Measurements from ENCODE around the gene TACO1. TPM values are rescaled to one million over a fixed set of nuclear protein-coding genes. Genes with fewer than 3 reads are reported as not detected.

TACO1 gene
- total and polyA plus RNA-seq, 2 donors (not counting 3 experiments of a cell fraction or from before 2014, with no cell fraction given): 24.7 to 31.7 TPM

DNA sequence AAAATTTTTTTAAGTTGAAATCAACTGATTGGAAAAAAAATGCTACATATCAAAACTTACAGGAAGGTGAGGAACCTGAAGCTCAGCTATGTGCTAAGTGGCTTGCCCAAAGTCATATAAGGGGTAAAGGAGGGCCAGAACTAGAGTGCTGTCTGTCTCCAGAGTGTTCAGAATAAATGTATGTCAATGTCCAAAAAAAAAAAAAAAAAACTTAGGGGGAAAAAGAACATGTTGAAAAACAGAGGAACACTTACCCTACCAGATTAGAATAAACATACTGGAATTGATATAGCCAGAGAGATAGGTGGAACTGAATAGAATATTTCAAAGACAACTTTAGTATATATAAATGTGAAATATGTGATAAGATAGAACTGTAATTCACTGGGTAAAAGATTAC lies 38.9 kb upstream of the TACO1 start:
- H3K27ac ChIP-seq (ENCODE audit: insufficient read depth, low read depth, low read length): no peak overlapping the region
- H3K9me3 ChIP-seq (replicated peaks; ENCODE audit: control insufficient read depth, insufficient read depth, low read length): no peaks in the 10 kb centered on the region
- H3K9ac ChIP-seq (replicated peaks; ENCODE audit: extremely low read depth, insufficient read depth, low read length): no peak overlapping the region
- peaks cover 86% of the 10 kb centered on the region for H3K79me2 ChIP-seq (ENCODE audit: control insufficient read depth, insufficient read depth, low read length)
- POLR2A ChIA-PET: no interaction called here
- H3K9me1 ChIP-seq (replicated peaks; ENCODE audit: control insufficient read depth, extremely low read depth, insufficient read depth, low read length): no peaks in the 10 kb centered on the region
- CTCF ChIA-PET: interaction anchor here (2.7 kb wide), 1 partner anchor 10 kb away, joined by 12 read pairs; no protein-coding TSS in a partner anchor
- TF ChIP-seq FOS (IDR thresholded peaks at IDR 0.05; ENCODE audit: borderline replicate concordance, insufficient read depth, low read length): no peak
- TF ChIP-seq GATA2 (IDR thresholded peaks at IDR 0.05; ENCODE audit: insufficient read depth, insufficient read length, low read depth, low read length): no peak
- no peak for TF ChIP-seq POLR2AphosphoS5 (IDR thresholded peaks at IDR 0.05; ENCODE audit: insufficient read depth, low read depth, low read length)
- TF ChIP-seq EZH2 (IDR thresholded peaks at IDR 0.05; ENCODE audit: borderline replicate concordance, low read depth, low read length, severe bottlenecking): no peak
- TF ChIP-seq JUN (IDR thresholded peaks at IDR 0.05; ENCODE audit: borderline replicate concordance, insufficient read depth, insufficient read length, low read depth): no peak
- TF ChIP-seq MYC (IDR thresholded peaks at IDR 0.05; ENCODE audit: low read depth, low read length): no peak
- no peak for TF ChIP-seq MAX (IDR thresholded peaks at IDR 0.05; ENCODE audit: insufficient read depth, insufficient read length)
- no peak for TF ChIP-seq POLR2A (IDR thresholded peaks at IDR 0.05; ENCODE audit: low read depth, low read length)
- TF ChIP-seq, protein P1, sequence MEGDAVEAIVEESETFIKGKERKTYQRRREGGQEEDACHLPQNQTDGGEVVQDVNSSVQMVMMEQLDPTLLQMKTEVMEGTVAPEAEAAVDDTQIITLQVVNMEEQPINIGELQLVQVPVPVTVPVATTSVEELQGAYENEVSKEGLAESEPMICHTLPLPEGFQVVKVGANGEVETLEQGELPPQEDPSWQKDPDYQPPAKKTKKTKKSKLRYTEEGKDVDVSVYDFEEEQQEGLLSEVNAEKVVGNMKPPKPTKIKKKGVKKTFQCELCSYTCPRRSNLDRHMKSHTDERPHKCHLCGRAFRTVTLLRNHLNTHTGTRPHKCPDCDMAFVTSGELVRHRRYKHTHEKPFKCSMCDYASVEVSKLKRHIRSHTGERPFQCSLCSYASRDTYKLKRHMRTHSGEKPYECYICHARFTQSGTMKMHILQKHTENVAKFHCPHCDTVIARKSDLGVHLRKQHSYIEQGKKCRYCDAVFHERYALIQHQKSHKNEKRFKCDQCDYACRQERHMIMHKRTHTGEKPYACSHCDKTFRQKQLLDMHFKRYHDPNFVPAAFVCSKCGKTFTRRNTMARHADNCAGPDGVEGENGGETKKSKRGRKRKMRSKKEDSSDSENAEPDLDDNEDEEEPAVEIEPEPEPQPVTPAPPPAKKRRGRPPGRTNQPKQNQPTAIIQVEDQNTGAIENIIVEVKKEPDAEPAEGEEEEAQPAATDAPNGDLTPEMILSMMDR (IDR thresholded peaks at IDR 0.05; ENCODE audit: extremely low read depth in 1 of 2, insufficient read depth in 1 of 2, low read depth in 1 of 2, low read length in 2 of 2): no peak
- no TSS peak for BruUV-seq (replicated peaks)
- H3K4me2 ChIP-seq (ENCODE audit: insufficient read depth, low read length): no peak overlapping the region
- FAIRE-seq (no peak), DNase-seq (ENCODE audit: low read depth, low spot score) (no peak)
- H3K36me3 ChIP-seq (ENCODE audit: control insufficient read depth in 2 of 2, extremely low read depth in 1 of 2, insufficient read depth in 2 of 2, low read length in 2 of 2): no peaks in the 10 kb centered on the region
- no peak overlapping the region for H3K4me3 ChIP-seq (replicated peaks in 1 of 3; ENCODE audit: insufficient read depth in 1 of 3, low read depth in 1 of 3, low read length in 3 of 3)
- H4K20me1 ChIP-seq (replicated peaks; ENCODE audit: control insufficient read depth, extremely low read depth, insufficient read depth, low read length): peaks cover 5% of the 10 kb centered on the region
- H2AFZ ChIP-seq (ENCODE audit: low read depth, low read length): no peak overlapping the region
- intact Hi-C loops (cut with micrococcal nuclease) (no loop called here), dilution Hi-C loops (cut with MboI; ENCODE audit: extremely low pct_ligation_motif_present, low sequenced_read_pairs) (no loop called here)
- no peaks in the 10 kb centered on the region for H3K27me3 ChIP-seq (ENCODE audit: control insufficient read depth in 2 of 2, insufficient read depth in 2 of 2, low read length in 2 of 2)
- no peaks in the 10 kb centered on the region for H3K4me1 ChIP-seq (ENCODE audit: control insufficient read depth, extremely low read depth, insufficient read depth, low read length)
